Left ventricle myocardium inferior (tissue), 1 donor: ENCODE data around the gene ATP6V0A1. TPM values are rescaled to one million over a fixed set of nuclear protein-coding genes. Genes with fewer than 3 reads are reported as not detected.

Source experiments
- DNase-seq: peaks from one replicate; pipeline ENCODE4 v3.0.0-alpha.2; 2020
- H3K27ac ChIP-seq: fragments of 200-600 bp; replicated peaks from 2 replicates; pipeline ENCODE4 v1.8.0; 2021
- H3K27me3 ChIP-seq: fragments of 200-600 bp; 2 replicates; pipeline ENCODE4 v1.8.0; 2021; ENCODE audit warnings: low read depth
- H3K36me3 ChIP-seq: fragments of 200-600 bp; 2 replicates; pipeline ENCODE4 v1.8.0; 2021
- H3K4me1 ChIP-seq: fragments of 200-600 bp; 2 replicates; pipeline ENCODE4 v1.8.0; 2021
- H3K4me3 ChIP-seq: fragments of 200-600 bp; 2 replicates; pipeline ENCODE4 v1.8.0; 2021; ENCODE audit warnings: mild to moderate bottlenecking, moderate library complexity
- H3K9me3 ChIP-seq: fragments of 200-600 bp; replicated peaks from 2 replicates; pipeline ENCODE4 v1.8.0; 2021
- CTCF ChIP-seq: fragments of 200-600 bp; IDR thresholded peaks from 2 replicates; pipeline ENCODE4 v1.8.0; 2021; ENCODE audit warnings: antibody characterized with exemption, mild to moderate bottlenecking, borderline replicate concordance
- intact Hi-C: fragments of 100-400 bp; cut with micrococcal nuclease; formaldehyde crosslinking; loops from one replicate; pipeline ENCODE4 v1.11.0; 2022
- total RNA-seq: library from RNA; stranded (reverse); fragmentation: NEBNext Ultra II Directional; extraction: Animal tissue kit (Norgen Biotek cat#: 25700); gene quantifications from one replicate; pipeline ENCODE4 v1.2.1, GENCODE V29; 2021
- donor health status: DM: no; HTN: yes; CAD: no; lungs with severe emphysema.

Gene ATP6V0A1
- total RNA-seq, 1 donor from 2014 or later: 25.6 TPM

- no peaks in the 10 kb centered on the region for H3K9me3 ChIP-seq
- H3K36me3 ChIP-seq: peaks cover 16% of the 10 kb centered on the region
- no peak overlapping the region for H3K4me3 ChIP-seq
- no peak for TF ChIP-seq CTCF
- DNase-seq: peak; percentile 16
- H3K4me1 ChIP-seq: peaks cover 89% of the 10 kb centered on the region
- H3K27me3 ChIP-seq: no peaks in the 10 kb centered on the region
- H3K27ac ChIP-seq: peak overlapping the region; percentile 98
- intact Hi-C loops: no loop called here
These were observed 63.6 kb downstream of the ATP6V0A1 start for GRCh38 chr17:42522263-42522790.

- intact Hi-C loops: no loop called here
- Histone ChIP-seq H3K27ac (peak overlapping the region; percentile 98), H3K9me3 (no peaks in the 10 kb centered on the region), H3K4me3 (no peak overlapping the region), H3K27me3 (no peaks in the 10 kb centered on the region), H3K36me3 (peaks cover 16% of the 10 kb centered on the region), H3K4me1 (peaks cover 86% of the 10 kb centered on the region)
- no peak for TF ChIP-seq CTCF
- DNase-seq: peak; percentile 13
These were observed 64.2 kb downstream of the ATP6V0A1 start for GRCh38 chr17:42522798-42523278.

- Histone ChIP-seq H3K4me1 (peaks cover 62% of the 10 kb centered on the region), H3K9me3 (no peaks in the 10 kb centered on the region), H3K27me3 (no peaks in the 10 kb centered on the region), H3K27ac (peak overlapping the region; percentile 98), H3K36me3 (peaks cover 16% of the 10 kb centered on the region), H3K4me3 (no peak overlapping the region)
- no peak for TF ChIP-seq CTCF
- no peak for DNase-seq
- intact Hi-C loops: loop anchor here (5.0 kb wide), 1 partner anchor 208 kb away; no protein-coding TSS in a partner anchor
These were observed 66.5 kb downstream of the ATP6V0A1 start for GRCh38 chr17:42525221-42525620.

GRCh38 chr17:42526031-42526444 is 67.4 kb downstream of the ATP6V0A1 start:
- intact Hi-C loops: loop anchor here (5.0 kb wide), 1 partner anchor 209 kb away; no protein-coding TSS in a partner anchor
- Histone ChIP-seq H3K4me1 (peaks cover 54% of the 10 kb centered on the region), H3K27me3 (no peaks in the 10 kb centered on the region), H3K36me3 (peaks cover 16% of the 10 kb centered on the region), H3K9me3 (no peaks in the 10 kb centered on the region), H3K27ac (peak overlapping the region; percentile 98), H3K4me3 (no peak overlapping the region)
- no peak for TF ChIP-seq CTCF
- DNase-seq: peak; percentile 51

- intact Hi-C loops: loop anchor here (5.0 kb wide), 1 partner anchor 211 kb away; no protein-coding TSS in a partner anchor
- H3K4me3 ChIP-seq: no peak overlapping the region
- H3K27ac ChIP-seq: no peak overlapping the region
- no peaks in the 10 kb centered on the region for H3K9me3 ChIP-seq
- no peak for DNase-seq
- H3K4me1 ChIP-seq: peaks cover 48% of the 10 kb centered on the region
- H3K27me3 ChIP-seq: no peaks in the 10 kb centered on the region
- peaks cover 5% of the 10 kb centered on the region for H3K36me3 ChIP-seq
- no peak for TF ChIP-seq CTCF
These were observed 69.3 kb downstream of the ATP6V0A1 start for GRCh38 chr17:42527932-42528331.
